ENCODE measurements around the gene ZDHHC1.

The ZDHHC1 gene

DNA sequence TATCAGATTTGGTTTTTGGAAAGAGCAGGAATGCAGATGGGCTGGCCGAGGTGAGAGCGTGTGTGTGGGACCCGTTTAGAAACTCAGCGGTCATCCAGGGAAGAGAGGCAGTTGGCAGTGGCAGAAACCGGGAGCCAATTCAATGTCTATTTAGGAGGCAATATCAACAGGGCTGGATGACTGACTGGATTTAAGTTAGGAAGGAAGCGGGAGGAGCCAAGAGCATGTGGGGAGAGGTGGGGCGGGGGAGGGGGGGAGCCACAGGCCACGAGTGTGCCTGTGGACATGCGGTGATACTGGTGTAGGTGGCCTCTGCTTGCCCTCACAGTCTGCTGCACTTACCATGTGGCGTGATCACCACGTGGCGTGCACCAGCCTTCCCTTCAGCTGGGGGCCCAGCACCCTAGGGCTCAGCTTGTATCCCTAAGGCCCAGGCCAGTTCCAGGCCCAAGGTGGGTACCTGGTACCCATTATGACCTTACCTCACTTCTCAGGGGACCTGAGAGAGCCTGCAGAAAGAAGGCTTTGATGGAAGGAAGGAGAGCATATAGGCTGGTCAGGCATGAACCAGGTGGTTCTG, 12.2 kb downstream of the ZDHHC1 start:
- Histone ChIP-seq H3K14ac (ENCODE audit: low read length) (peak overlapping the region; percentile 58), H3K23ac (ENCODE audit: low read length) (no peak overlapping the region), H3K9me3 (ENCODE audit: insufficient read depth, low read depth, low read length) (peaks cover 2% of the 10 kb centered on the region), H4K91ac (ENCODE audit: low read depth, low read length) (peak overlapping the region; percentile 82), H2AK5ac (ENCODE audit: low read length) (peak overlapping the region; percentile 51), H3K9ac (ENCODE audit: low read length) (no peak overlapping the region), H3K18ac (ENCODE audit: low read length) (peak overlapping the region; percentile 55), H3K4me1 (ENCODE audit: control insufficient read depth in 1 of 2, insufficient read depth in 2 of 2, low read length in 2 of 2) (peaks cover 21 to 23% of the 10 kb centered on the region in 2 experiments), H3K4me3 (ENCODE audit: low read depth, low read length) (no peak overlapping the region), H3K79me1 (ENCODE audit: low read length) (peaks cover 26% of the 10 kb centered on the region), H4K8ac (ENCODE audit: low read depth, low read length) (peak overlapping the region; percentile 80), H4K12ac (ENCODE audit: low read depth, low read length) (peak overlapping the region; percentile 6), H3K79me2 (ENCODE audit: control insufficient read depth, insufficient read depth, low read length, poor library complexity) (peaks cover 3% of the 10 kb centered on the region), H3K4me2 (ENCODE audit: low read length) (no peak overlapping the region), H3K27ac (ENCODE audit: low read depth, low read length) (peak overlapping the region; percentile 72), H3K27me3 (ENCODE audit: insufficient read depth, low read length) (no peaks in the 10 kb centered on the region), H2BK120ac (ENCODE audit: insufficient read depth, low read length, poor library complexity) (peak overlapping the region; percentile 69), H2BK12ac (ENCODE audit: low read length) (peak overlapping the region; percentile 55), H2BK5ac (ENCODE audit: low read depth, low read length, poor library complexity) (peak overlapping the region; percentile 71), H3K4ac (ENCODE audit: low read depth, low read length) (peak overlapping the region; percentile 22), H2AFZ (ENCODE audit: insufficient read depth, low read length, poor library complexity) (no peak overlapping the region), H3K36me3 (ENCODE audit: control insufficient read depth in 1 of 2, insufficient read depth in 2 of 2, low read length in 2 of 2) (no peaks in the 10 kb centered on the region)
- no peak for DNase-seq
- WGBS (ENCODE audit: extremely low coverage, insufficient coverage, insufficient read length) = no CpG with 5 or more reads among the region's 12 CpGs

DNA sequence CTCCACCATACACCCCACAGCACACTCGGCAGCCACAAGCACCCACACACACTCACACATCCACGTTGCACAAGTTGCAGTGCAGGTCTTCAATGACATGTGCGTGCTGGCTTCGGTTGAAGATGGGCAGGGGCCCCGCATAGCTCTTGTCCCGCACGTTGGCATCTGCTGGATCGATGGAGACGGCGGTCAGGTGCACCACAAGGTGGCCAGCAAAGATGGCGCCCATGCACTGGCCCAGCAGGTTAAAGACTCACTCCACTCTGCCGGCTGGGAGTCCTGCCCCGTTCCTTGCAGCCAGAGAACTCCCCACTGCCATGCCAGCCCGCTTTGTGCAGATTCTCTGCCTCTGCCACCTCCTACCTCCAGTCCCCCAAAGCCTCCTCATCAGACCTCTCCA, 15.4 kb downstream of the ZDHHC1 start:
- no peak overlapping the region for H3K9ac ChIP-seq (ENCODE audit: low read length)
- no peak overlapping the region for H2BK5ac ChIP-seq (ENCODE audit: low read depth, low read length, poor library complexity)
- H3K36me3 ChIP-seq (ENCODE audit: control insufficient read depth in 1 of 2, insufficient read depth in 2 of 2, low read length in 2 of 2) = no peaks in the 10 kb centered on the region
- peaks cover 15% of the 10 kb centered on the region for H3K79me1 ChIP-seq (ENCODE audit: low read length)
- H2AK5ac ChIP-seq (ENCODE audit: low read length) = no peak overlapping the region
- no peak overlapping the region for H2AFZ ChIP-seq (ENCODE audit: insufficient read depth, low read length, poor library complexity)
- H3K23ac ChIP-seq (ENCODE audit: low read length) = no peak overlapping the region
- H3K4me2 ChIP-seq (ENCODE audit: low read length) = no peak overlapping the region
- H3K4ac ChIP-seq (ENCODE audit: low read depth, low read length) = no peak overlapping the region
- no peak overlapping the region for H4K12ac ChIP-seq (ENCODE audit: low read depth, low read length)
- WGBS (ENCODE audit: extremely low coverage, insufficient coverage, insufficient read length) = no CpG with 5 or more reads among the region's 14 CpGs
- H3K27ac ChIP-seq (ENCODE audit: low read depth, low read length) = no peak overlapping the region
- H4K91ac ChIP-seq (ENCODE audit: low read depth, low read length) = no peak overlapping the region
- no peak overlapping the region for H3K14ac ChIP-seq (ENCODE audit: low read length)
- no peak overlapping the region for H3K18ac ChIP-seq (ENCODE audit: low read length)
- no peak for DNase-seq
- no peak overlapping the region for H4K8ac ChIP-seq (ENCODE audit: low read depth, low read length)
- H3K4me3 ChIP-seq (ENCODE audit: low read depth, low read length) = no peak overlapping the region
- H2BK120ac ChIP-seq (ENCODE audit: insufficient read depth, low read length, poor library complexity) = no peak overlapping the region
- peaks cover 26% of the 10 kb centered on the region in 2 experiments for H3K4me1 ChIP-seq (ENCODE audit: control insufficient read depth in 1 of 2, insufficient read depth in 2 of 2, low read length in 2 of 2)
- peaks cover 2% of the 10 kb centered on the region for H3K9me3 ChIP-seq (ENCODE audit: insufficient read depth, low read depth, low read length)
- H3K27me3 ChIP-seq (ENCODE audit: insufficient read depth, low read length) = peaks cover 2% of the 10 kb centered on the region
- H2BK12ac ChIP-seq (ENCODE audit: low read length) = no peak overlapping the region
- peaks cover 3% of the 10 kb centered on the region for H3K79me2 ChIP-seq (ENCODE audit: control insufficient read depth, insufficient read depth, low read length, poor library complexity)

DNA sequence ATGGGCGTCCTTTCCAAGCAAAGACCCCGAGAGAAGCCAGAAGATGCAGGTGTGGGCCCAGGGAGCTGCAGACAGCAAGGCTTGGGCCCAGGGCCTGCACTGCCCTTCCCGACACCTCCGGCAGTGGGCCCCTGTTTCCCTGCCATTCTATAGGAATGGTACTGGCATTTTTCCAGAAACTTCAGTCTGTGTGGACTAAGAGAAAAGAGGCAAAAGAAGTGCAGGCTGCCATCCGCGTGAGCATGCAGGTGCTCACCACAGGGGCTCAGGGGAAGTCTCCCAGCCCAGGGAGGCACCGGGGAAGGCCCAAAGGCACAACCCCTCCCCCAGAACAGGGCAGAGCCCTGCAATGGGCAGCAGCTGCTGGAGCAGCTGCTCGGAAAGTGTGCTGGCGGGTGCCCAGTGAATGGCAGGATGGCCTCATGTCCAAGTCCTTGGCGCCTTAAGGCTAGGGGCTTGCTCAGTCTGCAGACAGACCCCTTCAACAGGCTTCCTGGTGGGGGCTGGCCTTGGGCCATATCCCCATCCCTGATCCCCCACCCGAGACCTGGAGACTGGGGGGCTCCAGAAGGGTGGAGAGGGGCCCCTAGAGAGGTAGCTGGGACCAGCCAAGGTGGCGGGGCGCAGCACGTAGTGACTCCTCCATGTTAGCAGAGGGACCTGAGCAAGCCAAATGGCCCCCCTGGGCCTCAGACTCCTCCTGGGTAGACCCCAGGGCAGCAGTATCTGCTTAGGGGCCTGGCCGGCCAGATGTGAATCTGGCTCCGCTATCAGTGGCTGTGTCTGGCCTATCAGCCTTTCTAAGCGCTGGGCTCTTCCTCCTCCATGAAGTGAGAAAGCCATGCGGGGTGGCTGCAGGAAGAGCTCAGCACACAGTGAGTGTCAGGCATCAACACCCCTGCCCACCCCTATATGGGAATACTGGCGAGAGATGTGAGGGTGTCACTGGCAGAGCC, 16.2 kb downstream of the ZDHHC1 start:
- no peak overlapping the region for H2BK120ac ChIP-seq (ENCODE audit: insufficient read depth, low read length, poor library complexity)
- no peak overlapping the region for H4K8ac ChIP-seq (ENCODE audit: low read depth, low read length)
- H2AFZ ChIP-seq (ENCODE audit: insufficient read depth, low read length, poor library complexity) = no peak overlapping the region
- peaks cover 8% of the 10 kb centered on the region for H3K27me3 ChIP-seq (ENCODE audit: insufficient read depth, low read length)
- peaks cover 9% of the 10 kb centered on the region for H3K79me1 ChIP-seq (ENCODE audit: low read length)
- no peak overlapping the region for H4K91ac ChIP-seq (ENCODE audit: low read depth, low read length)
- H2BK12ac ChIP-seq (ENCODE audit: low read length) = no peak overlapping the region
- peaks cover 2% of the 10 kb centered on the region for H3K9me3 ChIP-seq (ENCODE audit: insufficient read depth, low read depth, low read length)
- H2BK5ac ChIP-seq (ENCODE audit: low read depth, low read length, poor library complexity) = no peak overlapping the region
- no peak overlapping the region for H3K18ac ChIP-seq (ENCODE audit: low read length)
- H3K27ac ChIP-seq (ENCODE audit: low read depth, low read length) = no peak overlapping the region
- no peak overlapping the region for H3K14ac ChIP-seq (ENCODE audit: low read length)
- no peaks in the 10 kb centered on the region for H3K36me3 ChIP-seq (ENCODE audit: control insufficient read depth in 1 of 2, insufficient read depth in 2 of 2, low read length in 2 of 2)
- H3K23ac ChIP-seq (ENCODE audit: low read length) = no peak overlapping the region
- no peak for DNase-seq
- H3K9ac ChIP-seq (ENCODE audit: low read length) = no peak overlapping the region
- WGBS (ENCODE audit: extremely low coverage, insufficient coverage, insufficient read length) = no CpG with 5 or more reads among the region's 19 CpGs
- H2AK5ac ChIP-seq (ENCODE audit: low read length) = no peak overlapping the region
- peaks cover 3% of the 10 kb centered on the region for H3K79me2 ChIP-seq (ENCODE audit: control insufficient read depth, insufficient read depth, low read length, poor library complexity)
- H3K4me2 ChIP-seq (ENCODE audit: low read length) = no peak overlapping the region
- H4K12ac ChIP-seq (ENCODE audit: low read depth, low read length) = no peak overlapping the region
- no peak overlapping the region for H3K4ac ChIP-seq (ENCODE audit: low read depth, low read length)
- H3K4me1 ChIP-seq (ENCODE audit: control insufficient read depth in 1 of 2, insufficient read depth in 2 of 2, low read length in 2 of 2) = peaks cover 21 to 22% of the 10 kb centered on the region in 2 experiments
- no peak overlapping the region for H3K4me3 ChIP-seq (ENCODE audit: low read depth, low read length)

DNA sequence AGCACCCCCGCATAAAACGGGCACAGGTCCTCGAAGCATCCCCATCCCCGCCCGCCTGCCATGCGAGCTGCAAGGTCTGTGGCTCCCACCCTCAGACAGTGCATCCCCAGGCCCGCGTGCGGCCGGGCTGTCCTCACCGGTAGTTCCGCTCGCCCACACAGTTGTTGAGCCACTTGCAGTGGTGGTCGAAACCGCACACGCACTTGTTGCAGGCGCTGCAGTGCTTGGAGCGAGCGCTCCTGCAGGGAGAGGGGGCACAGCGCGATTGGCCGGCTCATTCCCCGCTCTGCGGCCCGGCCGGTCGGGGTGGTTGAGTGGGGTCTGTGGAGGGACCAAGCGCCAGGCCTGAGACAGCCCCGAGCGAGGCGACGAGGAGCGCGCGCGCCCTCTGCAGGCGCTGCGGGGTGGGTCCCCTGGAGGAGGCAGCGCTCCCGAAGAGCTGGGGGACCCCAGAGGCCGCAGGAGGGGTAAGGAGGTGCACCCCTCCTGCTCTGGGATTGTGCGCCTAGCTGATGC, 17.0 kb downstream of the ZDHHC1 start:
- Histone ChIP-seq H4K8ac (ENCODE audit: low read depth, low read length) (no peak overlapping the region), H3K18ac (ENCODE audit: low read length) (no peak overlapping the region), H3K27ac (ENCODE audit: low read depth, low read length) (no peak overlapping the region), H3K23ac (ENCODE audit: low read length) (no peak overlapping the region), H2BK12ac (ENCODE audit: low read length) (no peak overlapping the region), H2BK5ac (ENCODE audit: low read depth, low read length, poor library complexity) (no peak overlapping the region), H3K79me2 (ENCODE audit: control insufficient read depth, insufficient read depth, low read length, poor library complexity) (peaks cover 2% of the 10 kb centered on the region), H3K4me3 (ENCODE audit: low read depth, low read length) (no peak overlapping the region), H4K91ac (ENCODE audit: low read depth, low read length) (no peak overlapping the region), H3K79me1 (ENCODE audit: low read length) (peaks cover 5% of the 10 kb centered on the region), H2AK5ac (ENCODE audit: low read length) (no peak overlapping the region), H3K4me2 (ENCODE audit: low read length) (no peak overlapping the region), H3K9ac (ENCODE audit: low read length) (no peak overlapping the region), H4K12ac (ENCODE audit: low read depth, low read length) (no peak overlapping the region), H3K14ac (ENCODE audit: low read length) (no peak overlapping the region), H3K4me1 (ENCODE audit: control insufficient read depth in 1 of 2, insufficient read depth in 2 of 2, low read length in 2 of 2) (peaks cover 16 to 22% of the 10 kb centered on the region in 2 experiments), H3K4ac (ENCODE audit: low read depth, low read length) (no peak overlapping the region), H3K27me3 (ENCODE audit: insufficient read depth, low read length) (peaks cover 16% of the 10 kb centered on the region), H2AFZ (ENCODE audit: insufficient read depth, low read length, poor library complexity) (no peak overlapping the region), H3K9me3 (ENCODE audit: insufficient read depth, low read depth, low read length) (peaks cover 2% of the 10 kb centered on the region), H3K36me3 (ENCODE audit: control insufficient read depth in 1 of 2, insufficient read depth in 2 of 2, low read length in 2 of 2) (no peaks in the 10 kb centered on the region), H2BK120ac (ENCODE audit: insufficient read depth, low read length, poor library complexity) (no peak overlapping the region)
- DNase-seq = no peak
- WGBS (ENCODE audit: extremely low coverage, insufficient coverage, insufficient read length) = no CpG with 5 or more reads among the region's 42 CpGs
